ENCODE measurements around the gene PLCB1.

Gene PLCB1

DNA sequence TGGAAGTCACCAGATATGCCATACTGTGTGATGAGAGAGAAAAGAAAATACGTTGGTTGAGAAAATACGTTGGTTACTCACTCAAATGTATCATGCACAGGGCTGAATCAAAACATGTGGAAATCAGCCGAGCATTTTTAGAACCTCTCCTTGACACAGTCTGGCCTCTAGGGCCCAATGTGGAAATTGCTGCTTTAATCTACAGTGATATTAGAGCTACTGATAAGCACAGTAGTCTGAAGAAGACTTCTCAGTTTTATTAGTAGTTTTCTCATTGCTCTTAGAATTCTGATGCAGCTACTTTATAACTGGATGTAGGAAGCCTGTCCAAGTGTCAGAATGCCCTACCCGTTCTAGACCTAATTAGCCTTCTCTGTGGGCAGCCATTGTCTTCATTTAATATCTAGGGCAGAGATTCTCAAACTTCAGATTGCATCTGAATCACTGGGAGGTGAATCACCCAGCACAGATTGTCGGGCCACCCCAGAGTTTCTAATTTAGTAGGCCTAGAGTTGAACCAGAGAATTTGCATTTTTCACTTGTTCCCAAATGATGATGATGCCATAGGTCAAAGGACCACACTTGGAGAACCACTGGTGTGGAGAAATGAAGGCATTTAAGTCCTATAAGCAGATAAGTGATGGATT, 229.1 kb downstream of the PLCB1 start:
- no peak for DNase-seq
- Mint-ChIP-seq H3K4me3 (no peak overlapping the region), H3K4me1 (peaks cover 12% of the 10 kb centered on the region), H3K36me3 (ENCODE audit: low read depth) (no peaks in the 10 kb centered on the region), H3K9me3 (no peaks in the 10 kb centered on the region), H3K27me3 (ENCODE audit: low read depth, poor library complexity) (no peaks in the 10 kb centered on the region), H3K27ac (no peak overlapping the region)
- TF ChIP-seq, protein P1, sequence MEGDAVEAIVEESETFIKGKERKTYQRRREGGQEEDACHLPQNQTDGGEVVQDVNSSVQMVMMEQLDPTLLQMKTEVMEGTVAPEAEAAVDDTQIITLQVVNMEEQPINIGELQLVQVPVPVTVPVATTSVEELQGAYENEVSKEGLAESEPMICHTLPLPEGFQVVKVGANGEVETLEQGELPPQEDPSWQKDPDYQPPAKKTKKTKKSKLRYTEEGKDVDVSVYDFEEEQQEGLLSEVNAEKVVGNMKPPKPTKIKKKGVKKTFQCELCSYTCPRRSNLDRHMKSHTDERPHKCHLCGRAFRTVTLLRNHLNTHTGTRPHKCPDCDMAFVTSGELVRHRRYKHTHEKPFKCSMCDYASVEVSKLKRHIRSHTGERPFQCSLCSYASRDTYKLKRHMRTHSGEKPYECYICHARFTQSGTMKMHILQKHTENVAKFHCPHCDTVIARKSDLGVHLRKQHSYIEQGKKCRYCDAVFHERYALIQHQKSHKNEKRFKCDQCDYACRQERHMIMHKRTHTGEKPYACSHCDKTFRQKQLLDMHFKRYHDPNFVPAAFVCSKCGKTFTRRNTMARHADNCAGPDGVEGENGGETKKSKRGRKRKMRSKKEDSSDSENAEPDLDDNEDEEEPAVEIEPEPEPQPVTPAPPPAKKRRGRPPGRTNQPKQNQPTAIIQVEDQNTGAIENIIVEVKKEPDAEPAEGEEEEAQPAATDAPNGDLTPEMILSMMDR (IDR thresholded peaks at IDR 0.05), result no peak

DNA sequence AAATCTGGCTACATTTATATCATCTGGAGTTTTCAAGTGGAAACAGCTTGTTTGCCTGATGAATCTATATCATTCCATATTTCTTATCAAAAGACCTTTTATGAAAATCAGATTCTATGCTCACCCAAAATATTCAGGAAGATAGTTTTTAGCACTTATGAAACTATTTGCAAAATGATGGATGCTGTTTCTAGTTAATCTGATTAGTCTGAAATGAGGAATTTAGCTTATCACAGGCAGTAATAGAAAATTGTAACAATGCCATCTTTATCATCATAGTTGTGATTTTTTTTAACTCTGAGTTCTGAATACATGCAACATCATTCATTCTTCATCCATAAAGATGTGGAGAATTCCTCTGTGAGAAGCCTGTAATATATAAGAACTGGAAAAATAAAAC, 229.7 kb downstream of the PLCB1 start:
- TF ChIP-seq, protein P1 (IDR thresholded peaks at IDR 0.05), result no peak
- no peak for DNase-seq
- no peaks in the 10 kb centered on the region for H3K36me3 Mint-ChIP-seq (ENCODE audit: low read depth)
- no peaks in the 10 kb centered on the region for H3K9me3 Mint-ChIP-seq
- H3K27ac Mint-ChIP-seq, result no peak overlapping the region
- peaks cover 12% of the 10 kb centered on the region for H3K4me1 Mint-ChIP-seq
- no peaks in the 10 kb centered on the region for H3K27me3 Mint-ChIP-seq (ENCODE audit: low read depth, poor library complexity)
- no peak overlapping the region for H3K4me3 Mint-ChIP-seq

DNA sequence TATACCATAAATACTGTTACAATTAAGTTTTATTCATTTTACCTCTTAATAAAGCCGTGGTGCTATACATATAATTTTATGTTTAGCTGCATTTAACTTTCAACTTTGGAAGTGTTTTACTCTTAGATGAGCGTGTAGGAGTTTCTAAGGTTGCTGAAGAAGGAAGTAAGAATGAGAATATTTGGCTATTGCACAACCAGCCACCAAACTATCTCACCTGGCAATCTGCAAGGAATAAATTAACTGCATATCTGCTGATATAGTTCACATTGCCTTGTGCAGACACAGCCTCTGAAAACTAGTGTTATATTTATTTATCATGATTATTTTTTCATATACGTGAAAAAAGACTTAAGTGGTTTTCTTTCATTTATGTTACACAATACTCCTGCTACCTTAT, 230.4 kb downstream of the PLCB1 start:
- H3K4me1 Mint-ChIP-seq, result peaks cover 12% of the 10 kb centered on the region
- no peaks in the 10 kb centered on the region for H3K9me3 Mint-ChIP-seq
- DNase-seq, result no peak
- TF ChIP-seq, protein P1 (IDR thresholded peaks at IDR 0.05), result no peak
- H3K4me3 Mint-ChIP-seq, result no peak overlapping the region
- no peaks in the 10 kb centered on the region for H3K36me3 Mint-ChIP-seq (ENCODE audit: low read depth)
- H3K27me3 Mint-ChIP-seq (ENCODE audit: low read depth, poor library complexity), result no peaks in the 10 kb centered on the region
- no peak overlapping the region for H3K27ac Mint-ChIP-seq

DNA sequence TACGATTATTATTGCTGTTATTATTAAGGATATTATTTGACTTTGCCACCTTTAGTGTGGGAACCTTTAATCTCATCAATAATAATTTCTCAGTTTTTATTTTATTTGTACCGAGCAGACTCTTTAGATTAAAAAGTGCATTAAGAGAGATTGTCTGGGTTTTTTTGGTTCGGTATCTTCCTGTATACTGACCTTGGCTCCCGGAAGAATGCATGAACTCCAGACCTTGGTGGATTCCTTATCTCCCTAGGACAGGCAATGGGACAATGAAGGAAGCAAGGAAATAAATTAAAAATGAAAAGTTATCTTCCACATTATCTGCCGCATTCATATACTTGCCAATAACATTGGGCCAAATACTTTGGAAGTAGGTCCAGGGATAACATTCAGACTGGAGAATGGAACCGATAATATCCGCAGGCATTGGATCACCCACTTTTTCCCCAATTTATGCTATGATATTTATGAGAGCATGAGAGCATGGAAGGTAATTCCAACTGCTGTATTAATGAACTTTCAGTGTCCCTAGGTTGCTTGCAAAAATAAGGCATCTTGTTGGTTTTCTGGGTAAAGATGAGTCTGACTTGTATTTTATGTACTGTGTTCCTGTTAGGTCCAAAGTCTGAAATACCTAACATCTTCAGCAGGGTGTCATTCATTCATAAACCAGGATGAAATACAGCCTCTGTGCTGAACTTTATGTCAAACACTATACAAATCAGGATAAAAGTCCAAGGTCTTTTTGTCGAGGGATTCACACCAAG, 232.1 kb downstream of the PLCB1 start:
- no peak overlapping the region for H3K27ac Mint-ChIP-seq
- no peaks in the 10 kb centered on the region for H3K9me3 Mint-ChIP-seq
- TF ChIP-seq, protein P1 (IDR thresholded peaks at IDR 0.05), result no peak
- no peak overlapping the region for H3K4me3 Mint-ChIP-seq
- H3K27me3 Mint-ChIP-seq (ENCODE audit: low read depth, poor library complexity), result no peaks in the 10 kb centered on the region
- H3K4me1 Mint-ChIP-seq, result peaks cover 12% of the 10 kb centered on the region
- H3K36me3 Mint-ChIP-seq (ENCODE audit: low read depth), result no peaks in the 10 kb centered on the region
- DNase-seq, result no peak

DNA sequence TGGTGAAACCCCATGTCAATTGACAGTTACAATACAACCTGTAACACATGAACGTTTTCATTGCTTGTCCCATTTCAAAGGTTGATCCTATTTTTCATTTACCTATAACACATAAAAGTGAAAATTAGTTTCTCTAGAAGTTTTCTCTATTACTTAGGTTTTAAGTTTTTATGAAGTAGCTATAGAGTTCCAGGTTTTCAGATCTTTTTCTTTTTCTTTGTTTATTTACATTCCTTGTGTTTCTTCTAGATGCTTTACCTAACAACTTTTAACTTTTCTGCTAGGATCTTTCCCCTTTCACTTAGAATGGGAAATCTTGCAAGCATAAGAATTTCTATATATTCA, 232.6 kb downstream of the PLCB1 start:
- Mint-ChIP-seq H3K27me3 (ENCODE audit: low read depth, poor library complexity) (no peaks in the 10 kb centered on the region), H3K9me3 (no peaks in the 10 kb centered on the region), H3K27ac (no peak overlapping the region), H3K36me3 (ENCODE audit: low read depth) (no peaks in the 10 kb centered on the region), H3K4me1 (peaks cover 11% of the 10 kb centered on the region), H3K4me3 (no peak overlapping the region)
- TF ChIP-seq, protein P1 (IDR thresholded peaks at IDR 0.05), result no peak
- no peak for DNase-seq

DNA sequence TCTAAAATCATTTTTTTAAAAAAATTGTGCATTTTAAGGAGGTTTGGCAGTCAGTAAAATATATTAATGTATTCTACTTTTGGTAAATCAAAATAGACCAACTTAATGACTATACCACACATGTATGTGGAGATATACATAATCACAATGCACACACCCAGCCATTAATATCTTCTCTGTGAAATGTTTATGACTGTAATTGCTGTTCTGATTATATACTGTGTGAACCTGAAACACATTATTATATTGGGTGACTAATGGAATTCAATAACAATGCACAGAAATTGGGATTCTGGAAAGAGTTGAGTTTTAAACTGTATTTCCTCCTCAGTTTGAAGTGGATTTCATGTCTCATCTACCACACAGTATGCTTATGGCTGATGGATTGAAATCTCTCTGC, 233.6 kb downstream of the PLCB1 start:
- peaks cover 2% of the 10 kb centered on the region for H3K4me1 Mint-ChIP-seq
- no peak for DNase-seq
- no peak overlapping the region for H3K4me3 Mint-ChIP-seq
- no peaks in the 10 kb centered on the region for H3K27me3 Mint-ChIP-seq (ENCODE audit: low read depth, poor library complexity)
- TF ChIP-seq, protein P1 (IDR thresholded peaks at IDR 0.05), result no peak
- H3K36me3 Mint-ChIP-seq (ENCODE audit: low read depth), result no peaks in the 10 kb centered on the region
- H3K9me3 Mint-ChIP-seq, result no peaks in the 10 kb centered on the region
- no peak overlapping the region for H3K27ac Mint-ChIP-seq
